Smooth muscle cell (in vitro differentiated cells): ENCODE results near the gene VCPKMT. TPM values are rescaled to one million over a fixed set of nuclear protein-coding genes. Genes with fewer than 3 reads are reported as not detected.

ENCODE experiments used
- DNase-seq: peaks from one replicate; lab custom pipeline; 2025; ENCODE audit not compliant: unreplicated experiment; lab: John Stamatoyannopoulos, UW
- H2AFZ ChIP-seq: fragments of 200-600 bp; sonication (generic); 2 replicates; pipeline ENCODE4 v1.6.0; 2016; ENCODE audit warnings: antibody characterized with exemption, low read depth, mild to moderate bottlenecking
- H3F3A ChIP-seq: fragments of 200-600 bp; sonication (generic); 2 replicates; pipeline ENCODE4 v1.6.0; 2017; ENCODE audit warnings: antibody characterized with exemption, low read depth
- H3K27ac ChIP-seq: fragments of 200-600 bp; sonication (generic); 2 replicates; pipeline ENCODE4 v1.5.1; 2016; ENCODE audit warnings: low read depth, mild to moderate bottlenecking
- H3K27me3 ChIP-seq: fragments of 200-600 bp; sonication (generic); 2 replicates; pipeline ENCODE4 v1.6.1; 2016; ENCODE audit warnings: low read depth, mild to moderate bottlenecking
- H3K36me3 ChIP-seq: fragments of 200-600 bp; sonication (generic); 2 replicates; pipeline ENCODE4 v1.5.1; 2016; ENCODE audit warnings: low read depth
- H3K4me1 ChIP-seq: fragments of 200-600 bp; sonication (generic); 2 replicates; pipeline ENCODE4 v1.5.1; 2016; ENCODE audit warnings: low read depth
- H3K4me2 ChIP-seq: fragments of 200-600 bp; sonication (generic); 2 replicates; pipeline ENCODE4 v1.6.0; 2016; ENCODE audit warnings: mild to moderate bottlenecking
- H3K4me3 ChIP-seq: fragments of 200-600 bp; sonication (generic); 2 replicates; pipeline ENCODE4 v1.5.1; 2016; ENCODE audit warnings: mild to moderate bottlenecking
- H3K79me2 ChIP-seq: fragments of 200-600 bp; sonication (generic); 2 replicates; pipeline ENCODE4 v1.6.0; 2016; ENCODE audit warnings: low read depth, mild to moderate bottlenecking
- H3K9ac ChIP-seq: fragments of 200-600 bp; sonication (generic); 2 replicates; pipeline ENCODE4 v1.6.0; 2016; ENCODE audit warnings: low read depth
- H3K9me3 ChIP-seq: fragments of 200-600 bp; sonication (generic); replicated peaks from 2 replicates; pipeline ENCODE4 v1.5.1; 2016; ENCODE audit warnings: low read depth
- H4K20me1 ChIP-seq: fragments of 200-600 bp; sonication (generic); 2 replicates; pipeline ENCODE4 v1.6.0; 2016; ENCODE audit warnings: low read depth
- CTCF ChIP-seq: fragments of 200-600 bp; sonication (generic); IDR thresholded peaks from 2 replicates; pipeline ENCODE4 v1.5.1; 2017; ENCODE audit warnings: borderline replicate concordance, mild to moderate bottlenecking, antibody characterized with exemption; ENCODE audit not compliant: insufficient read depth, poor library complexity, severe bottlenecking
- WGBS: methylation state at CpG from one replicate; pipeline ENCODE4 v1.1.7; 2016; ENCODE audit warnings: low lambda C conversion rate; 5-methylcytosine and 5-hydroxymethylcytosine counted together
- polyA plus RNA-seq: library from polyadenylated mRNA; unstranded; fragments of >200 nt; fragmentation: Nextera tagmentation; extraction: Ambion mirVana; gene quantifications from 2 replicates; pipeline ENCODE4 v1.2.1, GENCODE V29; 2016
- total RNA-seq: library from RNA; depleted of rRNA; stranded (reverse); fragments of >200 nt; gene quantifications from 2 replicates; pipeline ENCODE4 v1.2.3, GENCODE V29; 2014

Gene VCPKMT
- total and polyA plus RNA-seq, 2 experiments from 2014 or later, result 13.0 to 17.0 TPM

GRCh38 chr14:50127802-50128201 is 11.4 kb upstream of the VCPKMT start:
- Histone ChIP-seq H3K27ac (no peak overlapping the region), H3K9ac (no peak overlapping the region), H3K27me3 (no peaks in the 10 kb centered on the region), H3K4me1 (no peaks in the 10 kb centered on the region), H3K36me3 (peaks cover 15% of the 10 kb centered on the region), H2AFZ (no peak overlapping the region), H3K9me3 (no peaks in the 10 kb centered on the region), H3K4me3 (no peak overlapping the region), H3K4me2 (no peak overlapping the region), H4K20me1 (no peaks in the 10 kb centered on the region), H3K79me2 (no peaks in the 10 kb centered on the region), H3F3A (no peaks in the 10 kb centered on the region)
- TF ChIP-seq CTCF, result no peak
- DNase-seq, result no peak
- 98% methylated on average over 2 of the region's 2 CpGs for WGBS

- no peak for TF ChIP-seq CTCF
- DNase-seq, result no peak
- H3K4me2 ChIP-seq, result no peak overlapping the region
- no peak overlapping the region for H2AFZ ChIP-seq
- 93% methylated on average over 3 of the region's 3 CpGs for WGBS
- H3K27ac ChIP-seq, result no peak overlapping the region
- peaks cover 15% of the 10 kb centered on the region for H3K36me3 ChIP-seq
- no peak overlapping the region for H3K4me3 ChIP-seq
- H3K27me3 ChIP-seq, result no peaks in the 10 kb centered on the region
- no peaks in the 10 kb centered on the region for H3K4me1 ChIP-seq
- H3K79me2 ChIP-seq, result no peaks in the 10 kb centered on the region
- H3F3A ChIP-seq, result peaks cover 9% of the 10 kb centered on the region
- no peaks in the 10 kb centered on the region for H3K9me3 ChIP-seq
- H4K20me1 ChIP-seq, result no peaks in the 10 kb centered on the region
- H3K9ac ChIP-seq, result no peak overlapping the region
Measured at GRCh38 chr14:50123062-50123461, 6.7 kb upstream of the VCPKMT start.

GRCh38 chr14:50122291-50122690 is 5.9 kb upstream of the VCPKMT start:
- Histone ChIP-seq H3K4me1 (no peaks in the 10 kb centered on the region), H2AFZ (no peak overlapping the region), H3K36me3 (peaks cover 12% of the 10 kb centered on the region), H3K4me3 (no peak overlapping the region), H3F3A (peaks cover 9% of the 10 kb centered on the region), H4K20me1 (no peaks in the 10 kb centered on the region), H3K79me2 (no peaks in the 10 kb centered on the region), H3K27ac (no peak overlapping the region), H3K9me3 (no peaks in the 10 kb centered on the region), H3K9ac (no peak overlapping the region), H3K4me2 (no peak overlapping the region), H3K27me3 (no peaks in the 10 kb centered on the region)
- 97% methylated on average over 6 of the region's 6 CpGs for WGBS
- TF ChIP-seq CTCF, result no peak
- DNase-seq, result no peak

- Histone ChIP-seq H3K36me3 (peaks cover 12% of the 10 kb centered on the region), H2AFZ (no peak overlapping the region), H3K27me3 (no peaks in the 10 kb centered on the region), H3K9ac (no peak overlapping the region), H4K20me1 (no peaks in the 10 kb centered on the region), H3K4me2 (no peak overlapping the region), H3K9me3 (no peaks in the 10 kb centered on the region), H3K4me3 (no peak overlapping the region), H3F3A (peaks cover 9% of the 10 kb centered on the region), H3K79me2 (no peaks in the 10 kb centered on the region), H3K4me1 (peaks cover 6% of the 10 kb centered on the region), H3K27ac (no peak overlapping the region)
- no peak for DNase-seq
- TF ChIP-seq CTCF, result no peak
- 94% methylated on average over 5 of the region's 5 CpGs for WGBS
Measured at GRCh38 chr14:50121486-50121885, 5.1 kb upstream of the VCPKMT start.
